ENCODE measurements around the gene ATAD2B. TPM values are rescaled to one million over a fixed set of nuclear protein-coding genes. Genes with fewer than 3 reads are reported as not detected.

The ATAD2B gene
- total RNA-seq, 4 donors from 2014 or later: 41.9 to 71.0 (median 53.1) TPM

DNA sequence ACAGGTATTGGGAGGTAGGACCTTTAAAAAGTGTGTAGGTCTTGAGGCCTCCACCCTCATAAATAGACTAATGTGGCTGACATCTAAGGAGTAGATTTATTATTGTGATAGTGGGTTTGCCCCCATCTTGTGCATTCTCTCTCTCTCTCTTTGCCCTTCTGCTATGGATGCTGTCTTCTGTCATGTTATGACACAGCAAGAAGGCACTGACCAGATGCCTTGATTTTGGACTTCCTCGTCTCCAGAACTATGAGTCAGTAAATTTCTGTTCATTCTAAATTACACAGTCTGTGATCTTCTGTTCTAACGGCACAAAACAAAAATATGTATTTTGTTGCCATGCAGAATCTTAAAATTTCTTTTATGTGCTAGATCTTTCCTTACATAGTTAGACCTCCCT, 66.9 kb downstream of the ATAD2B start:
- no peaks in the 10 kb centered on the region for H3K27me3 ChIP-seq
- peaks cover 0 to 57% (median 0%) of the 10 kb centered on the region in 3 donors for H3K36me3 ChIP-seq
- DNase-seq: no peak

DNA sequence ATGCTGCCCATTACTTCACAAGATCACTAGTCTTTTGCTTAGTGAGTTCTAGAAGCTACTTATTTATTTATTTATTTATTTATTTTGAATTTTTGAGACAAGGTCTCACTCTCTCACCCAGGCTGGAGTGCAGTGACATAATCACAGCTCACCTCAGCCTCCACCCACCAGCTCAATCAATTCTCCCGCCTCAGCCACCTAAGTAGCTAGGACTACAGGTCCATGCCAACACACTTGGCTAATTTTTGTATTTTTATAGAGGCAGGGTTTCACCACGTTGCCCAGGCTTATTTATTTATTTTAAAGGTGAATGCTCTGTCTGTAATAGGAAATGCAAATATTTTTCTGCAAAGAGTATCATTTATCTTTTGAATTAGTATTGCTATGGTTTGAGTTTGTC, 67.7 kb downstream of the ATAD2B start:
- Histone ChIP-seq H3K27ac (no peak overlapping the region), H3K9me3 (no peaks in the 10 kb centered on the region), H3K36me3 (peaks cover 0 to 56% (median 0%) of the 10 kb centered on the region in 3 donors), H3K4me3 (no peak overlapping the region), H3K27me3 (no peaks in the 10 kb centered on the region), H3K4me1 (no peaks in the 10 kb centered on the region)
- TF ChIP-seq, protein P1, sequence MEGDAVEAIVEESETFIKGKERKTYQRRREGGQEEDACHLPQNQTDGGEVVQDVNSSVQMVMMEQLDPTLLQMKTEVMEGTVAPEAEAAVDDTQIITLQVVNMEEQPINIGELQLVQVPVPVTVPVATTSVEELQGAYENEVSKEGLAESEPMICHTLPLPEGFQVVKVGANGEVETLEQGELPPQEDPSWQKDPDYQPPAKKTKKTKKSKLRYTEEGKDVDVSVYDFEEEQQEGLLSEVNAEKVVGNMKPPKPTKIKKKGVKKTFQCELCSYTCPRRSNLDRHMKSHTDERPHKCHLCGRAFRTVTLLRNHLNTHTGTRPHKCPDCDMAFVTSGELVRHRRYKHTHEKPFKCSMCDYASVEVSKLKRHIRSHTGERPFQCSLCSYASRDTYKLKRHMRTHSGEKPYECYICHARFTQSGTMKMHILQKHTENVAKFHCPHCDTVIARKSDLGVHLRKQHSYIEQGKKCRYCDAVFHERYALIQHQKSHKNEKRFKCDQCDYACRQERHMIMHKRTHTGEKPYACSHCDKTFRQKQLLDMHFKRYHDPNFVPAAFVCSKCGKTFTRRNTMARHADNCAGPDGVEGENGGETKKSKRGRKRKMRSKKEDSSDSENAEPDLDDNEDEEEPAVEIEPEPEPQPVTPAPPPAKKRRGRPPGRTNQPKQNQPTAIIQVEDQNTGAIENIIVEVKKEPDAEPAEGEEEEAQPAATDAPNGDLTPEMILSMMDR (IDR thresholded peaks at IDR 0.05): no peak
- TF ChIP-seq POLR2A (IDR thresholded peaks at IDR 0.05): no peak
- no peak for DNase-seq

More for the DNA sequence above, 66.9 kb downstream of the ATAD2B start:
- Histone ChIP-seq H3K9me3 (no peaks in the 10 kb centered on the region), H3K4me1 (no peaks in the 10 kb centered on the region), H3K27ac (no peak overlapping the region), H3K4me3 (no peak overlapping the region)
- no peak for TF ChIP-seq POLR2A (IDR thresholded peaks at IDR 0.05)
- TF ChIP-seq, protein P1 (IDR thresholded peaks at IDR 0.05): no peak

DNA sequence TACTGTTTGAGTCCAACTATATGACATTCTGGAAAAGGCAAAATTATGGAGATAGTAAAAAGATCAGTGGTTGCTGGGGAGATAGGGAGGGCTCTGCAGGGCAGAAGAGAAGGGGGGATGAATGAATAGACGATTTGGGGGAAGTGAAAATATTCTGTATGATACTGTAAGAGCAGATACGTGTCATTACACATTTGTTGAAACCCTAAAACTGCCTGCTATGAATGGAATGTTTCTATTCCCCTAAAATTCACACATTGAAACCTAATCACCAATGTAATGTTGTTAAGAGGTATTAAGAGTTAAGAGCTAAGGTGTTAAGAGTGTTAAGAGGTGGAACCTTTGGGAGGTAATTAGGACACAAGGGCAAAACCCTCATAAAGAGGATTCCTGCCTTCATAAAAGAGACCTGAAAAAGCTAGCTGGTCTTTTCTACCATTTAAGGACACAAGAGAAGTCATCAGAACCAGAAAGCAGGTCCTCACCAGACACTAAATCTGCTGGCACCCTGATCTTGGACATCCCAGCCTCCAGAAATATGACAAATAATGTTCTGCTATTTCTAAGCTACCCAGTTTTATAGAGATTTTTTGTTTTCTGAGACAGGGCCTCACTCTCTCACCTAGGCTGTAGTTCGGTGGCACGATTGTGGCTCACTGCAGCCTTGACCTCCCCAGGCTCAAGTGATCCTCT, 76.2 kb downstream of the ATAD2B start:
- Histone ChIP-seq H3K4me3 (no peak overlapping the region), H3K4me1 (no peaks in the 10 kb centered on the region)

DNA sequence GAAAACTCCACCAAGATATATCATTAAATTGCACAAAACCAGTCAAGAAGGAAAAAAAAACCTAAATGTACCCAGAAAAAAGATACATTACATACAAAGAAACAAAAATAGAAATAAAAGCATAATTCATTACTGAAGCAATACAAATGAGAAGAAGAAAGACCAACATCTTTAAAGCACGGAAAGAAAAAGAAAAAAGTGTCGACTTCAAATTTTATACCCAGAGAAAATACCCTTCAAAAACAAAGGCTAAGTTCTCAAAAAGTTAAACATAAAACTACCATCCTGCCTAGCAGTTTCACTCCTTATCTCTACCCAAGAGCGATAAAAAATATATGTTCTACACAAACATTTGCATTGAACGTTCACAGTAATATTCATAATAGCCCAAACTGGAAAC, 82.0 kb downstream of the ATAD2B start:
- no peak for TF ChIP-seq POLR2A (IDR thresholded peaks at IDR 0.05)
- TF ChIP-seq, protein P1 (IDR thresholded peaks at IDR 0.05): no peak

More for the DNA sequence above, 76.2 kb downstream of the ATAD2B start:
- peaks cover 0 to 21% (median 0%) of the 10 kb centered on the region in 3 donors for H3K36me3 ChIP-seq
- H3K27me3 ChIP-seq: no peaks in the 10 kb centered on the region
- no peak for DNase-seq
- H3K9me3 ChIP-seq: no peaks in the 10 kb centered on the region
- TF ChIP-seq, protein P1 (IDR thresholded peaks at IDR 0.05): no peak
- no peak for TF ChIP-seq POLR2A (IDR thresholded peaks at IDR 0.05)
- no peak overlapping the region for H3K27ac ChIP-seq

DNA sequence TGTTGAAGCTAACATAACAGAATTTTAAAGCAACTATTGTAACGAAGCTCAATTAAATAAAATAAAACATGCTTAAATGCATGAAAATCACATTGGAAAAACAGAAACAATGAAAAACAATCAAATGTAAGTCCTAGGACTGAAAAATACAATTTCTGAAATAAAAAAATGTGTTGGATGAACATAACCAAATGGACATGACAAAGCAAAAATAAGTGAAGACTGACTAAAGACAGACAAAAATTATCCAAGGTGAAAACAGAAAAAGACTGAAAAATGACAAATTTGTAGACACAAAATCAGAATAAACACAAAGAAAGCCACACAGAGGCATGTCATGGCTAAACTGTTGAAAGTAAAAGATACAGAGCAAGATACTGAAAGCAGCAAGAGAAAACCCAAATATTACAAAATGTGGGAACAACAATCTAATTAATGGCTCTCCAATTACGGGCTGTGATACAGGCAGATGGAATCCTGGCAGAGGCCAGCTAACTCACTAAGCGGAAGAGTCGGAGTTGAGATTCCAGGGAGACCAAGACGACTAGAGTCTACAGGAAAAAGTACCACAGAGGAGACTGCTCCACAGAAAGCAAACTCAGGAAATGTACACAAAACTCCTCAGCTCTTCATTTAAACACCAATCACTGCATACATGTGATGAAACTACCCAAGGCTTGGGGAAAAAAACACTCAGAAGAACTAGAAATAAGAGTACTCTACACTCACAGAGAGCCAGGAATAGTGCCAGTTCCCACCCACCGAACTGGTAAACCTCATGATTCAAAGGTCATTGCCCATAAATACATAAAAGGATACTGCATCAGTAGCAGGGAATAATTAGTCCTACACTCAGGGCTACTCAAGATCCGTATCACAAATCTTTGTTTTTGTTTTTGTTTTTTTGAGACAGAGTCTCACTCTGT, 83.6 kb downstream of the ATAD2B start:
- H3K4me3 ChIP-seq: no peak overlapping the region
- H3K36me3 ChIP-seq: no peaks in the 10 kb centered on the region
- H3K27ac ChIP-seq: no peak overlapping the region
- no peaks in the 10 kb centered on the region for H3K27me3 ChIP-seq
- DNase-seq: no peak
- no peaks in the 10 kb centered on the region for H3K9me3 ChIP-seq
- TF ChIP-seq, protein P1 (IDR thresholded peaks at IDR 0.05): no peak
- no peak for TF ChIP-seq POLR2A (IDR thresholded peaks at IDR 0.05)
- no peaks in the 10 kb centered on the region for H3K4me1 ChIP-seq

More for the DNA sequence above, 82.0 kb downstream of the ATAD2B start:
- Histone ChIP-seq H3K27ac (no peak overlapping the region), H3K4me1 (no peaks in the 10 kb centered on the region), H3K27me3 (no peaks in the 10 kb centered on the region), H3K9me3 (no peaks in the 10 kb centered on the region), H3K36me3 (no peaks in the 10 kb centered on the region), H3K4me3 (no peak overlapping the region)
- DNase-seq: no peak
